Subcutaneous abdominal adipose tissue (tissue), 5 donors: Measurements from ENCODE around the gene PHACTR2.

ENCODE experiments used
- H3K27ac ChIP-seq: one replicate; pipeline ENCODE4 v1.7.0; 2013; ENCODE audit warnings: low read depth, mild to moderate bottlenecking, inconsistent platforms, low read length, moderate library complexity
- H3K27me3 ChIP-seq, 5 donors: one replicate each; pipeline ENCODE4 v1.7.0; 2013; ENCODE audit warnings: low read length in 5 of 5, inconsistent platforms in 1 of 5; ENCODE audit not compliant: control insufficient read depth in 5 of 5, insufficient read depth in 4 of 5
- H3K36me3 ChIP-seq, 5 donors: one replicate each; pipeline ENCODE4 v1.7.0; 2013; ENCODE audit warnings: low read length in 5 of 5; ENCODE audit not compliant: control insufficient read depth in 5 of 5, insufficient read depth in 5 of 5
- H3K4me1 ChIP-seq, 5 donors: one replicate each; pipeline ENCODE4 v1.7.0; 2013; ENCODE audit warnings: low read length in 5 of 5, mild to moderate bottlenecking in 3 of 5, moderate library complexity in 1 of 5; ENCODE audit not compliant: control insufficient read depth in 5 of 5, insufficient read depth in 5 of 5
- H3K4me3 ChIP-seq, 5 donors: one replicate each; pipeline ENCODE4 v1.7.0; 2013; ENCODE audit warnings: low read length in 5 of 5, low read depth in 1 of 5
- H3K9ac ChIP-seq, 5 donors: one replicate each; pipeline ENCODE4 v1.7.0; 2013; ENCODE audit warnings: low read length in 5 of 5, mild to moderate bottlenecking in 4 of 5, moderate library complexity in 3 of 5
- H3K9me3 ChIP-seq, 5 donors: one replicate each; pipeline ENCODE4 v1.7.0; 2013; ENCODE audit warnings: low read length in 5 of 5; ENCODE audit not compliant: control insufficient read depth in 5 of 5
- donor health status: healthy.
- donor health status: healthy.
- donor health status: healthy.
- donor health status: healthy.
- donor health status: healthy.

Gene PHACTR2

GRCh38 chr6:143878272-143878760 is 200.6 kb downstream of the PHACTR2 start:
- H3K27me3 ChIP-seq: no peaks in the 10 kb centered on the region
- no peak overlapping the region for H3K27ac ChIP-seq
- peaks cover 0 to 15% (median 8%) of the 10 kb centered on the region in 5 donors for H3K9me3 ChIP-seq
- H3K36me3 ChIP-seq: no peaks in the 10 kb centered on the region
- no peak overlapping the region for H3K9ac ChIP-seq
- H3K4me3 ChIP-seq: no peak overlapping the region
- H3K4me1 ChIP-seq: no peaks in the 10 kb centered on the region

GRCh38 chr6:143880412-143880811 is 202.6 kb downstream of the PHACTR2 start:
- no peaks in the 10 kb centered on the region for H3K36me3 ChIP-seq
- H3K27me3 ChIP-seq: no peaks in the 10 kb centered on the region
- peaks cover 0 to 12% (median 8%) of the 10 kb centered on the region in 5 donors for H3K9me3 ChIP-seq
- no peak overlapping the region for H3K27ac ChIP-seq
- H3K4me3 ChIP-seq: no peak overlapping the region
- H3K4me1 ChIP-seq: no peaks in the 10 kb centered on the region
- no peak overlapping the region for H3K9ac ChIP-seq
